Thyroid gland (tissue), 4 donors: ENCODE results near the gene MEX3D. TPM values are rescaled to one million over a fixed set of nuclear protein-coding genes. Genes with fewer than 3 reads are reported as not detected.

Experiments
- DNase-seq, 2 donors: peaks; one replicate each; pipeline ENCODE4 v3.0.0-alpha.2; 2019
- H3K27ac ChIP-seq, 3 donors: fragments of 200-600 bp; sonication (generic); 1 replicate in 2 of 3; 2 replicates in 1 of 3; pipeline ENCODE4 v1.5.1; 2016 to 2019; ENCODE audit warnings: mild to moderate bottlenecking in 1 of 3, moderate library complexity in 1 of 3
- H3K27me3 ChIP-seq: fragments of 200-600 bp; sonication (generic); one replicate; pipeline ENCODE4 v1.5.1; 2019
- H3K36me3 ChIP-seq, 2 donors: fragments of 200-600 bp; sonication (generic); one replicate each; pipeline ENCODE4 v1.5.1; 2016 to 2019
- H3K4me1 ChIP-seq, 2 donors: fragments of 200-600 bp; sonication (generic); one replicate each; pipeline ENCODE4 v1.5.1; 2017 to 2019
- H3K4me3 ChIP-seq, 3 donors: fragments of 200-600 bp; sonication (generic); replicated peaks in 1 of 3; 1 replicate in 2 of 3; 2 replicates in 1 of 3; pipeline ENCODE4 v1.5.1; 2016; ENCODE audit warnings: mild to moderate bottlenecking in 1 of 3
- H3K9me3 ChIP-seq: fragments of 200-600 bp; sonication (generic); one replicate; pipeline ENCODE4 v1.5.1; 2017
- POLR2A ChIP-seq, 2 donors: fragments of 450-650 bp; IDR thresholded peaks; one replicate each; pipeline ENCODE4 v1.6.1; 2017; ENCODE audit warnings: antibody characterized with exemption in 2 of 2, mild to moderate bottlenecking in 2 of 2, moderate library complexity in 1 of 2
- WGBS, 2 donors: methylation state at CpG; one replicate each; pipeline ENCODE4 v1.1.5; 2017; 5-methylcytosine and 5-hydroxymethylcytosine counted together
- intact Hi-C: fragments of 100-400 bp; cut with DNase I; formaldehyde crosslinking; loops from one replicate; pipeline ENCODE4 v1.15.1; 2023
- total RNA-seq, 4 donors: library from RNA; depleted of rRNA; stranded (reverse); fragments of >200 nt; gene quantifications; one replicate each; pipeline ENCODE4 v1.2.3, GENCODE V29; 2016
- TF ChIP-seq, protein P1 (sequence below), 6 experiments: fragments of 200-600 bp in 3 of 6; fragments of 450-650 bp in 3 of 6; sonication (generic) in 3 of 6; IDR thresholded peaks; one replicate each; pipeline ENCODE4 v1.5.1; 2016 to 2019; ENCODE audit warnings: antibody characterized with exemption in 6 of 6, mild to moderate bottlenecking in 2 of 6, inconsistent platforms in 1 of 6, moderate library complexity in 1 of 6

The MEX3D gene
- total RNA-seq, 4 donors from 2014 or later, result 18.4 to 31.8 (median 26.4) TPM

DNA sequence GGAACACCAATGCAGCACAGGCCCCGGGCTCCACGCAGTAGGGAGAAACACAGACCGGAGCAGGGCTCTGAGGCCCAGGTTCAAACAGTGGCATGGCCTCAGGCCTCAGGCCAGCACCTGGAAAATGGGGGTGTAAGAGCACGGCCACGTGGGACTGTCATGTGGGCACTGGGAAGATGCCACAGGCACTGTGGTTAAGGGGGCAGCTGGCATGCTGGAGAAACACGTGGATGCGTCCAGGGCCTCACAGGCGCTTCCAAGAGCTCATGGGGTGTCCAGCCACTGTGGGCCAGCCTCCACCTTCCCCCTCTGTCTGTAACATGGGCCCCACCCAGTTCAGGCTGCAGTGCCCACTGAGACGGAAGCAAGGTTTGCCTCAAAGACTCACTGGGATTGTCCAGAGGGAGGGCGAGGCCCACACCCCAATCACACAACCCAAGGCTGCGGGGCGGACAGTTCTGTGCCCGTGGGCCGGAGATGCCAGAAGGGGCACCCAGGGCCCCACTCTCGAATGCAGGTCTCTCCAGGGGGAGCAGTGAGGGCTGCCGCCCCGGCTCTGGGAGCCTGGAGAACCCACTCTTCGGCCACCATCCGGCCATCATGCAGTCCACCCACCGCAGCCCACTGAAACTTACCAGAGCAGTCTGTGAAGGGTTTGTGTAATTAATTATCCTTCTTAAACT lies 30.8 kb upstream of the MEX3D start:
- Histone ChIP-seq H3K36me3 (peaks cover 14 to 17% of the 10 kb centered on the region in 2 donors), H3K9me3 (no peaks in the 10 kb centered on the region), H3K27ac (no peak overlapping the region), H3K4me1 (peaks cover 2 to 14% of the 10 kb centered on the region in 2 donors), H3K4me3 (no peak overlapping the region), H3K27me3 (no peaks in the 10 kb centered on the region)
- intact Hi-C loops, result no loop called here
- no peak for DNase-seq
- WGBS, 2 donors, result 95 to 96% methylated on average over 3 to 20 of the region's 20 CpGs
- TF ChIP-seq POLR2A (IDR thresholded peaks at IDR 0.05), result no peak
- TF ChIP-seq, protein P1, sequence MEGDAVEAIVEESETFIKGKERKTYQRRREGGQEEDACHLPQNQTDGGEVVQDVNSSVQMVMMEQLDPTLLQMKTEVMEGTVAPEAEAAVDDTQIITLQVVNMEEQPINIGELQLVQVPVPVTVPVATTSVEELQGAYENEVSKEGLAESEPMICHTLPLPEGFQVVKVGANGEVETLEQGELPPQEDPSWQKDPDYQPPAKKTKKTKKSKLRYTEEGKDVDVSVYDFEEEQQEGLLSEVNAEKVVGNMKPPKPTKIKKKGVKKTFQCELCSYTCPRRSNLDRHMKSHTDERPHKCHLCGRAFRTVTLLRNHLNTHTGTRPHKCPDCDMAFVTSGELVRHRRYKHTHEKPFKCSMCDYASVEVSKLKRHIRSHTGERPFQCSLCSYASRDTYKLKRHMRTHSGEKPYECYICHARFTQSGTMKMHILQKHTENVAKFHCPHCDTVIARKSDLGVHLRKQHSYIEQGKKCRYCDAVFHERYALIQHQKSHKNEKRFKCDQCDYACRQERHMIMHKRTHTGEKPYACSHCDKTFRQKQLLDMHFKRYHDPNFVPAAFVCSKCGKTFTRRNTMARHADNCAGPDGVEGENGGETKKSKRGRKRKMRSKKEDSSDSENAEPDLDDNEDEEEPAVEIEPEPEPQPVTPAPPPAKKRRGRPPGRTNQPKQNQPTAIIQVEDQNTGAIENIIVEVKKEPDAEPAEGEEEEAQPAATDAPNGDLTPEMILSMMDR (IDR thresholded peaks at IDR 0.05), result no peak

- intact Hi-C loops, result no loop called here
- H3K9me3 ChIP-seq, result no peaks in the 10 kb centered on the region
- TF ChIP-seq, protein P1 (IDR thresholded peaks at IDR 0.05), result no peak
- no peak for TF ChIP-seq POLR2A (IDR thresholded peaks at IDR 0.05)
- peaks cover 13 to 17% of the 10 kb centered on the region in 2 donors for H3K36me3 ChIP-seq
- DNase-seq, result no peak
- peaks cover 20 to 22% of the 10 kb centered on the region in 2 donors for H3K4me1 ChIP-seq
- WGBS, 2 donors, result 34 to 51% methylated on average over 8 to 10 of the region's 10 CpGs
- H3K27me3 ChIP-seq, result no peaks in the 10 kb centered on the region
- peak overlapping the region in 1 of 3 donors; percentile 45 for H3K4me3 ChIP-seq
- H3K27ac ChIP-seq, result peak overlapping the region in 2 of 3 donors; percentile 63 to 64
These were observed 25.3 kb upstream of the MEX3D start for GRCh38 chr19:1593501-1593772.

GRCh38 chr19:1592755-1593500 lies 24.8 kb upstream of the MEX3D start, which contains the start of gene MBD3:
Gene MBD3 (minus strand): TSS chr19:1592865. CDS start chr19:1592631, 234 bp downstream.
- WGBS, 2 donors, result 2 to 3% methylated on average over 19 to 27 of the region's 68 CpGs
- Histone ChIP-seq H3K4me3 (peak within 1 kb of the TSS; percentile 14 to 83 (median 71)), H3K27ac (peak within 1 kb of the TSS; percentile 14 to 86 (median 79)), H3K9me3 (no peaks in the 10 kb centered on the region), H3K36me3 (peaks cover 8 to 15% of the 10 kb centered on the region in 2 donors), H3K4me1 (peaks cover 20 to 22% of the 10 kb centered on the region in 2 donors), H3K27me3 (no peaks in the 10 kb centered on the region)
- TF ChIP-seq, protein P1 (IDR thresholded peaks at IDR 0.05), result peak in 2 of 6 experiments; percentile 23 to 31
- TF ChIP-seq POLR2A (IDR thresholded peaks at IDR 0.05), result peak; percentile 27 to 85
- intact Hi-C loops, result no loop called here
- DNase-seq, result peak; percentile 95

- peak overlapping the region in 2 of 3 donors; percentile 79 to 86 for H3K27ac ChIP-seq
- peaks cover under 1 to 8% of the 10 kb centered on the region in 2 donors for H3K36me3 ChIP-seq
- H3K27me3 ChIP-seq, result no peaks in the 10 kb centered on the region
- peaks cover 20 to 22% of the 10 kb centered on the region in 2 donors for H3K4me1 ChIP-seq
- TF ChIP-seq POLR2A (IDR thresholded peaks at IDR 0.05), result peak; percentile 47 to 79
- TF ChIP-seq, protein P1 (IDR thresholded peaks at IDR 0.05), result no peak
- 0 to 1% methylated on average over 7 to 17 of the region's 94 CpGs for WGBS, 2 donors
- peak; percentile 84 for DNase-seq
- intact Hi-C loops, result no loop called here
- H3K9me3 ChIP-seq, result no peaks in the 10 kb centered on the region
- H3K4me3 ChIP-seq, result peak overlapping the region; percentile 14 to 83 (median 71)
These were observed 24.1 kb upstream of the MEX3D start for GRCh38 chr19:1592024-1592754.
